GM23338 (cell line): ENCODE data around the gene ACAN. TPM values are rescaled to one million over a fixed set of nuclear protein-coding genes. Genes with fewer than 3 reads are reported as not detected.

Experiments
- ATAC-seq: fragments of 200-7000 bp; cut with Tn5 transposase; 3 replicates; pipeline ENCODE4 v1.9.1; 2020
- DNase-seq: peaks from one replicate; pipeline ENCODE4 v3.0.0-alpha.2; 2015; ENCODE audit warnings: low spot score
- H2AFZ ChIP-seq: fragments of 200-600 bp; sonication (generic); 2 replicates; pipeline ENCODE4 v1.8.0; 2016; ENCODE audit warnings: antibody characterized with exemption, mild to moderate bottlenecking, moderate library complexity
- H3F3A ChIP-seq: fragments of 200-600 bp; sonication (generic); replicated peaks from 2 replicates; pipeline ENCODE4 v1.8.0; 2017; ENCODE audit warnings: antibody characterized with exemption, mixed run types, low read depth
- H3K27ac ChIP-seq: fragments of 200-600 bp; sonication (generic); 2 replicates; pipeline ENCODE4 v1.6.1; 2016; ENCODE audit warnings: low read depth
- H3K27me3 ChIP-seq: fragments of 200-600 bp; sonication (generic); 2 replicates; pipeline ENCODE4 v1.8.0; 2016; ENCODE audit warnings: mild to moderate bottlenecking, mixed run types, moderate library complexity; ENCODE audit not compliant: insufficient read depth
- H3K36me3 ChIP-seq: fragments of 200-600 bp; sonication (generic); 2 replicates; pipeline ENCODE4 v1.8.0; 2016; ENCODE audit warnings: mild to moderate bottlenecking; ENCODE audit not compliant: insufficient read depth
- H3K4me1 ChIP-seq: fragments of 200-600 bp; sonication (generic); 2 replicates; pipeline ENCODE4 v1.8.0; 2016; ENCODE audit warnings: mild to moderate bottlenecking, moderate library complexity; ENCODE audit not compliant: insufficient read depth
- H3K4me2 ChIP-seq: fragments of 200-600 bp; sonication (generic); 2 replicates; pipeline ENCODE4 v1.7.1; 2017; ENCODE audit warnings: mixed run types
- H3K4me3 ChIP-seq: fragments of 200-600 bp; sonication (generic); 2 replicates; pipeline ENCODE4 v1.6.1; 2016; ENCODE audit warnings: mixed run types
- H3K79me2 ChIP-seq: fragments of 200-600 bp; sonication (generic); replicated peaks from 2 replicates; pipeline ENCODE4 v1.8.0; 2017; ENCODE audit warnings: mild to moderate bottlenecking; ENCODE audit not compliant: insufficient read depth
- H3K9me2 ChIP-seq: fragments of 200-600 bp; sonication (generic); 2 replicates; pipeline ENCODE4 v1.8.0; 2017; ENCODE audit not compliant: insufficient read depth
- H4K20me1 ChIP-seq: fragments of 200-600 bp; sonication (generic); replicated peaks from 2 replicates; pipeline ENCODE4 v1.8.0; 2017; ENCODE audit warnings: mild to moderate bottlenecking; ENCODE audit not compliant: insufficient read depth
- H3K27ac Mint-ChIP-seq: 2 replicates; pipeline ENCODE4 v1.8.0; 2020; ENCODE audit warnings: inconsistent platforms, mild to moderate bottlenecking, moderate library complexity, mixed read lengths
- H3K27me3 Mint-ChIP-seq: 3 replicates; pipeline ENCODE4 v1.8.0; 2022; ENCODE audit warnings: low read depth, mild to moderate bottlenecking, moderate library complexity, mixed read lengths, inconsistent platforms; ENCODE audit not compliant: insufficient read depth, poor library complexity
- H3K36me3 Mint-ChIP-seq: 3 replicates; pipeline ENCODE4 v1.8.0; 2021; ENCODE audit warnings: low read depth, mild to moderate bottlenecking, inconsistent platforms, moderate library complexity, mixed read lengths
- H3K4me1 Mint-ChIP-seq: 3 replicates; pipeline ENCODE4 v1.8.0; 2020; ENCODE audit warnings: mild to moderate bottlenecking, inconsistent platforms, mixed read lengths
- H3K4me3 Mint-ChIP-seq: 3 replicates; pipeline ENCODE4 v1.8.0; 2021; ENCODE audit warnings: moderate library complexity, mild to moderate bottlenecking, inconsistent platforms, mixed read lengths
- H3K9me3 Mint-ChIP-seq: 3 replicates; pipeline ENCODE4 v1.8.0; 2020; ENCODE audit warnings: moderate library complexity, mild to moderate bottlenecking, inconsistent platforms, mixed read lengths
- JUNB ChIP-seq: IDR thresholded peaks from one replicate; pipeline ENCODE4 v1.6.1; 2016; ENCODE audit warnings: antibody characterized with exemption; ENCODE audit not compliant: unreplicated experiment
- POLR2AphosphoS5 ChIP-seq: IDR thresholded peaks from 2 replicates; pipeline ENCODE4 v1.6.1; 2016; ENCODE audit warnings: antibody characterized with exemption, low read depth
- polyA plus RNA-seq: library from polyadenylated mRNA; unstranded; fragments of >200 nt; fragmentation: Nextera tagmentation; extraction: Ambion mirVana; gene quantifications from 2 replicates; pipeline ENCODE4 v1.2.1, GENCODE V29; 2016
- total RNA-seq: library from RNA; depleted of rRNA; stranded (reverse); fragments of >200 nt; shearing (Covaris generic); gene quantifications from 2 replicates; pipeline ENCODE4 v1.2.3, GENCODE V29; 2014
- TF ChIP-seq, protein P1 (sequence below): fragments of 250-450 bp; sonication (Bioruptor Pico); IDR thresholded peaks from 2 replicates; pipeline ENCODE4 v1.5.0; 2020; ENCODE audit warnings: mild to moderate bottlenecking, moderate library complexity
- TF ChIP-seq, protein P2 (sequence below), 2 experiments: fragments of 200-600 bp in 1 of 2; sonication (generic) in 1 of 2; conservative IDR thresholded peaks; 2 replicates each; pipeline versions ENCODE4 v1.5.1 to v1.6.1; 2016 to 2017; ENCODE audit warnings: antibody characterized with exemption in 2 of 2, low read depth in 2 of 2, mild to moderate bottlenecking in 2 of 2, moderate library complexity in 1 of 2

Gene ACAN
- total and polyA plus RNA-seq, 2 experiments from 2014 or later: 2.5 to 4.9 TPM

DNA sequence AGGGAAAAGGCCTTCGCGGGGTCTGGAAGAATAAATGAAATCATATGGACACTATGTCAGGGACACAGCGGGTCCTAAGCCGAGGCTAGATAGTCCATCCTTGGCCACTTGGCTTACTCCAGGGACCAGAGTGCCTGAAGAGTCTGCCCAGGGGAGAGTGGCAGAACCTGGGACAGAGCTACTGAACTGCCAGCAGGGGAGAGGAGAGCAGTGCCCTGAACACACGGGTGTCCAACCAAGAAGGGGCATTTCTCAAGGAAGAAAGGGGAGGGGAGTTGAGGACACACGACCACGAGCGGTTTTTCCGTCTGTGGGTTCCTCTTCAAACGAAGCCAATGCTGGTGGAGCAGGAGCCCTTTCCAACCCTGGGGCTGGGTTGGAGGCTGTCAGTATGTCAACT lies 1.0 kb downstream of the ACAN start (continued):
- TF ChIP-seq, protein P1, sequence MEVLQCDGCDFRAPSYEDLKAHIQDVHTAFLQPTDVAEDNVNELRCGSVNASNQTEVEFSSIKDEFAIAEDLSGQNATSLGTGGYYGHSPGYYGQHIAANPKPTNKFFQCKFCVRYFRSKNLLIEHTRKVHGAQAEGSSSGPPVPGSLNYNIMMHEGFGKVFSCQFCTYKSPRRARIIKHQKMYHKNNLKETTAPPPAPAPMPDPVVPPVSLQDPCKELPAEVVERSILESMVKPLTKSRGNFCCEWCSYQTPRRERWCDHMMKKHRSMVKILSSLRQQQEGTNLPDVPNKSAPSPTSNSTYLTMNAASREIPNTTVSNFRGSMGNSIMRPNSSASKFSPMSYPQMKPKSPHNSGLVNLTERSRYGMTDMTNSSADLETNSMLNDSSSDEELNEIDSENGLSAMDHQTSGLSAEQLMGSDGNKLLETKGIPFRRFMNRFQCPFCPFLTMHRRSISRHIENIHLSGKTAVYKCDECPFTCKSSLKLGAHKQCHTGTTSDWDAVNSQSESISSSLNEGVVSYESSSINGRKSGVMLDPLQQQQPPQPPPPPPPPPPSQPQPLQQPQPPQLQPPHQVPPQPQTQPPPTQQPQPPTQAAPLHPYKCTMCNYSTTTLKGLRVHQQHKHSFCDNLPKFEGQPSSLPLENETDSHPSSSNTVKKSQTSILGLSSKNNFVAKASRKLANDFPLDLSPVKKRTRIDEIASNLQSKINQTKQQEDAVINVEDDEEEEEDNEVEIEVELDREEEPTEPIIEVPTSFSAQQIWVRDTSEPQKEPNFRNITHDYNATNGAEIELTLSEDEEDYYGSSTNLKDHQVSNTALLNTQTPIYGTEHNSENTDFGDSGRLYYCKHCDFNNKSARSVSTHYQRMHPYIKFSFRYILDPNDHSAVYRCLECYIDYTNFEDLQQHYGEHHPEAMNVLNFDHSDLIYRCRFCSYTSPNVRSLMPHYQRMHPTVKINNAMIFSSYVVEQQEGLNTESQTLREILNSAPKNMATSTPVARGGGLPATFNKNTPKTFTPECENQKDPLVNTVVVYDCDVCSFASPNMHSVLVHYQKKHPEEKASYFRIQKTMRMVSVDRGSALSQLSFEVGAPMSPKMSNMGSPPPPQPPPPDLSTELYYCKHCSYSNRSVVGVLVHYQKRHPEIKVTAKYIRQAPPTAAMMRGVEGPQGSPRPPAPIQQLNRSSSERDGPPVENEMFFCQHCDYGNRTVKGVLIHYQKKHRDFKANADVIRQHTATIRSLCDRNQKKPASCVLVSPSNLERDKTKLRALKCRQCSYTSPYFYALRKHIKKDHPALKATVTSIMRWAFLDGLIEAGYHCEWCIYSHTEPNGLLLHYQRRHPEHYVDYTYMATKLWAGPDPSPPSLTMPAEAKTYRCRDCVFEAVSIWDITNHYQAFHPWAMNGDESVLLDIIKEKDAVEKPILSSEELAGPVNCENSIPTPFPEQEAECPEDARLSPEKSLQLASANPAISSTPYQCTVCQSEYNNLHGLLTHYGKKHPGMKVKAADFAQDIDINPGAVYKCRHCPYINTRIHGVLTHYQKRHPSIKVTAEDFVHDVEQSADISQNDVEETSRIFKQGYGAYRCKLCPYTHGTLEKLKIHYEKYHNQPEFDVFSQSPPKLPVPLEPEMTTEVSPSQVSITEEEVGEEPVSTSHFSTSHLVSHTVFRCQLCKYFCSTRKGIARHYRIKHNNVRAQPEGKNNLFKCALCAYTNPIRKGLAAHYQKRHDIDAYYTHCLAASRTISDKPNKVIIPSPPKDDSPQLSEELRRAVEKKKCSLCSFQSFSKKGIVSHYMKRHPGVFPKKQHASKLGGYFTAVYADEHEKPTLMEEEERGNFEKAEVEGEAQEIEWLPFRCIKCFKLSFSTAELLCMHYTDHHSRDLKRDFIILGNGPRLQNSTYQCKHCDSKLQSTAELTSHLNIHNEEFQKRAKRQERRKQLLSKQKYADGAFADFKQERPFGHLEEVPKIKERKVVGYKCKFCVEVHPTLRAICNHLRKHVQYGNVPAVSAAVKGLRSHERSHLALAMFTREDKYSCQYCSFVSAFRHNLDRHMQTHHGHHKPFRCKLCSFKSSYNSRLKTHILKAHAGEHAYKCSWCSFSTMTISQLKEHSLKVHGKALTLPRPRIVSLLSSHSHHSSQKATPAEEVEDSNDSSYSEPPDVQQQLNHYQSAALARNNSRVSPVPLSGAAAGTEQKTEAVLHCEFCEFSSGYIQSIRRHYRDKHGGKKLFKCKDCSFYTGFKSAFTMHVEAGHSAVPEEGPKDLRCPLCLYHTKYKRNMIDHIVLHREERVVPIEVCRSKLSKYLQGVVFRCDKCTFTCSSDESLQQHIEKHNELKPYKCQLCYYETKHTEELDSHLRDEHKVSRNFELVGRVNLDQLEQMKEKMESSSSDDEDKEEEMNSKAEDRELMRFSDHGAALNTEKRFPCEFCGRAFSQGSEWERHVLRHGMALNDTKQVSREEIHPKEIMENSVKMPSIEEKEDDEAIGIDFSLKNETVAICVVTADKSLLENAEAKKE (CRISPR knock-in tag): no peak
- TF ChIP-seq POLR2AphosphoS5 (no peak), JUNB (no peak)

DNA sequence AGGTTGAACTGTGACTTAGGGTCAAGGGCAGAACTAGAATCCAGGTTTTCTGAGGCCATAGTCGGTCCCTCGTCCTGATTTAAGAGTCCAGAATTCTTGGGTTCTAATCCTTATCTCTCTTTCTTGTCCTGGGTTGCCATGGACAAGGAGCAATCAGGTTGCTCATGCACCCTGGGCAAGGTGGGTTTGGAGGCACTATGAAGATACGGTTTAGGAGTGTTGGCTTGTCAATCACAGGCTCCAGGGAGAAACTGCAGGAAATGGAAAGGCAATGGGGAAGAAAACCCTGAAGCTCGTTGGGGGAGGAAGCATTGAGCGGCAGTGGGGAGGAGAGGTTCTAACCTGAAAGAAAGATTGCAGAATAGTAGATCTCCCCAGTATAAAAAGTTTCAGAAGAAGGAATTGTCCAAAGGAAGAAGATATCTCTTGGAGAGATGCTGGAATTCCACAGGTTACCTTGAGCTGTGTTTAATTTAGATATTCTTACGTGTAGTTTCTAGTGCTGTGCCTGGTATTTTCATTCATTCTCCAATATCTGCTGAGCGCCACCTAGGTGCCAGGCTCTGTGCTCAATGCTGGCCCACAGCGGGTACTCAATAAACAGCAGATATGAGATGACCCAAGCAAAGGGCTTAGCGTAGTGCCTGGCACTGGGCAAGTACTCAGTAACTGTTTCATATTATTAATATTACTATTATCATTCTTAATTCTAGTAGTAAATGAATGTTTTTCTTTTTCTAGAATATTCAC lies 2.0 kb downstream of the ACAN start:
- TF ChIP-seq, protein P2, sequence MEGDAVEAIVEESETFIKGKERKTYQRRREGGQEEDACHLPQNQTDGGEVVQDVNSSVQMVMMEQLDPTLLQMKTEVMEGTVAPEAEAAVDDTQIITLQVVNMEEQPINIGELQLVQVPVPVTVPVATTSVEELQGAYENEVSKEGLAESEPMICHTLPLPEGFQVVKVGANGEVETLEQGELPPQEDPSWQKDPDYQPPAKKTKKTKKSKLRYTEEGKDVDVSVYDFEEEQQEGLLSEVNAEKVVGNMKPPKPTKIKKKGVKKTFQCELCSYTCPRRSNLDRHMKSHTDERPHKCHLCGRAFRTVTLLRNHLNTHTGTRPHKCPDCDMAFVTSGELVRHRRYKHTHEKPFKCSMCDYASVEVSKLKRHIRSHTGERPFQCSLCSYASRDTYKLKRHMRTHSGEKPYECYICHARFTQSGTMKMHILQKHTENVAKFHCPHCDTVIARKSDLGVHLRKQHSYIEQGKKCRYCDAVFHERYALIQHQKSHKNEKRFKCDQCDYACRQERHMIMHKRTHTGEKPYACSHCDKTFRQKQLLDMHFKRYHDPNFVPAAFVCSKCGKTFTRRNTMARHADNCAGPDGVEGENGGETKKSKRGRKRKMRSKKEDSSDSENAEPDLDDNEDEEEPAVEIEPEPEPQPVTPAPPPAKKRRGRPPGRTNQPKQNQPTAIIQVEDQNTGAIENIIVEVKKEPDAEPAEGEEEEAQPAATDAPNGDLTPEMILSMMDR (conservative IDR thresholded peaks at IDR 0.05; ENCODE audit: low read depth in 2 of 2): peak; percentile 30 to 55
- TF ChIP-seq, protein P1 (CRISPR knock-in tag): no peak
- H3K4me3 ChIP-seq: no peak overlapping the region
- DNase-seq (no peak), ATAC-seq (no peak)
- Mint-ChIP-seq H3K9me3 (peaks cover 2% of the 10 kb centered on the region; the same call in 2 of the 3 replicates), H3K4me3 (no peak overlapping the region), H3K36me3 (no peaks in the 10 kb centered on the region), H3K27me3 (peaks cover 57% of the 10 kb centered on the region), H3K4me1 (peaks cover 8% of the 10 kb centered on the region), H3K27ac (no peak overlapping the region)
- no peaks in the 10 kb centered on the region for H3K36me3 ChIP-seq
- H3K27me3 ChIP-seq: peaks cover 58% of the 10 kb centered on the region
- no peaks in the 10 kb centered on the region for H3K9me2 ChIP-seq
- no peak overlapping the region for H3K4me2 ChIP-seq
- no peaks in the 10 kb centered on the region; the same call in 1 of the 2 replicates for H4K20me1 ChIP-seq
- 0 out of 2 replicates have a peak, but pooled peaks cover 5% of the 10 kb centered on the region for H3F3A ChIP-seq
- H3K79me2 ChIP-seq: no peaks in the 10 kb centered on the region
- peaks cover 2% of the 10 kb centered on the region; the same call in 1 of the 2 replicates for H3K4me1 ChIP-seq
- no peak overlapping the region for H2AFZ ChIP-seq
- H3K27ac ChIP-seq: no peak overlapping the region
